GF-D8 (cell line): ENCODE results near the gene ZDHHC19.
A peak's percentile ranks its signal among the peaks of the same experiment; 100 is the strongest.
"Not testable (repeated sequence)": the region's sequence is repeated elsewhere in the genome, so short reads cannot be mapped to it uniquely, and the experiment has no call there.

Source experiments
- DNase-seq: peaks from one replicate; lab custom pipeline; 2025; lab: John Stamatoyannopoulos, UW

Gene ZDHHC19

GRCh38 chr3:196210673-196211556, at the start of gene ZDHHC19:
TSS of gene ZDHHC19 (minus strand) at chr3:196211400. CDS start at chr3:196211315, 85 bp downstream.
- no peak for DNase-seq

- DNase-seq = no peak
Measured at GRCh38 chr3:196260784-196261183, 49.6 kb upstream of the ZDHHC19 start.

GRCh38 chr3:196255776-196256175, 44.6 kb upstream of the ZDHHC19 start:
- DNase-seq = no peak

GRCh38 chr3:196254376-196255283, 43.4 kb upstream of the ZDHHC19 start:
- DNase-seq = no peak

GRCh38 chr3:196251918-196252317, 40.7 kb upstream of the ZDHHC19 start:
- DNase-seq = no peak

GRCh38 chr3:196246612-196247308, 35.6 kb upstream of the ZDHHC19 start:
- peak; percentile 96 for DNase-seq

- DNase-seq = not testable (repeated sequence)
Measured at GRCh38 chr3:196244166-196244565, 33.0 kb upstream of the ZDHHC19 start.

- no peak for DNase-seq
Measured at GRCh38 chr3:196241704-196242103, 30.5 kb upstream of the ZDHHC19 start.

GRCh38 chr3:196240424-196240823, 29.2 kb upstream of the ZDHHC19 start:
- no peak for DNase-seq

GRCh38 chr3:196238612-196239560, 27.7 kb upstream of the ZDHHC19 start:
- no peak for DNase-seq

- no peak for DNase-seq
Measured at GRCh38 chr3:196237203-196237602, 26.0 kb upstream of the ZDHHC19 start.

- no peak for DNase-seq
Measured at GRCh38 chr3:196236223-196236622, 25.0 kb upstream of the ZDHHC19 start.

GRCh38 chr3:196235452-196236122, 24.4 kb upstream of the ZDHHC19 start:
- DNase-seq = peak; percentile 82

- no peak for DNase-seq
Measured at GRCh38 chr3:196232882-196233251, 21.7 kb upstream of the ZDHHC19 start.

GRCh38 chr3:196232154-196232881, 21.1 kb upstream of the ZDHHC19 start:
- no peak for DNase-seq

- no peak for DNase-seq
Measured at GRCh38 chr3:196227629-196228493, 16.7 kb upstream of the ZDHHC19 start.

- no peak for DNase-seq
Measured at GRCh38 chr3:196227121-196227561, 15.9 kb upstream of the ZDHHC19 start.

GRCh38 chr3:196225763-196226364, 14.7 kb upstream of the ZDHHC19 start:
- no peak for DNase-seq
